Measurements from ENCODE around the gene PNPLA2. TPM values are rescaled to one million over a fixed set of nuclear protein-coding genes. Genes with fewer than 3 reads are reported as not detected.

The PNPLA2 gene
- total RNA-seq, 1 experiment from 2014 or later: 93.6 TPM

DNA sequence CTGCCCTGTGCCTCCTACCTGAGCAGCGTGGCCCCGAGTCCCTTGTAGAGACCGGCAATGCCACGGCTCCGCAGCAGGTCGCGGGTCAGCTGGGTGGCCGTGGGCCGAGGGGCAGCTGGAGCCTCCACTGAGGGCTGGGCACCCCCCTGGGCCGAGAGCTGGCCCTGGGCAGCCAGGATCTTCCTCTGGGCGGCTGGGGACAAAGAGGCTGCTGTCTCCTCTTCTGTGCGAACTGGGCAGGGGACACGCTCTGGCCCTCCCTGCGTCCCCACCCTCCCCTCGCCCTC, 26.2 kb upstream of the PNPLA2 start:
- Mint-ChIP-seq H3K27ac (ENCODE audit: unreplicated experiment) (no peak overlapping the region), H3K4me1 (ENCODE audit: low read depth, unreplicated experiment) (no peaks in the 10 kb centered on the region), H3K27me3 (ENCODE audit: insufficient read depth, unreplicated experiment) (no peaks in the 10 kb centered on the region), H3K4me3 (ENCODE audit: unreplicated experiment) (no peak overlapping the region), H3K9me3 (ENCODE audit: unreplicated experiment) (no peaks in the 10 kb centered on the region), H3K36me3 (ENCODE audit: insufficient read depth, unreplicated experiment) (peaks cover 15% of the 10 kb centered on the region)
- ChIA-PET CTCF (no interaction called here), POLR2A (no interaction called here)
- TF ChIP-seq CTCF (IDR thresholded peaks at IDR 0.05; ENCODE audit: insufficient read depth in 1 of 2, low read depth in 1 of 2, low read length in 1 of 2, severe bottlenecking in 1 of 2, unreplicated experiment in 1 of 2): no peak
- no TSS peak for BruUV-seq (replicated peaks)
- Histone ChIP-seq H3K9me3 (no peaks in the 10 kb centered on the region), H3K27me3 (replicated peaks; ENCODE audit: control insufficient read depth, insufficient read depth, low read length) (no peaks in the 10 kb centered on the region), H3K36me3 (ENCODE audit: control insufficient read depth, insufficient read depth, low read length) (no peaks in the 10 kb centered on the region), H3K4me1 (peaks cover 9% of the 10 kb centered on the region), H3K4me3 (ENCODE audit: low read depth, low read length) (no peak overlapping the region)
- intact Hi-C loops (cut with micrococcal nuclease; ENCODE audit: unreplicated experiment): no loop called here
- DNase-seq: no peak

DNA sequence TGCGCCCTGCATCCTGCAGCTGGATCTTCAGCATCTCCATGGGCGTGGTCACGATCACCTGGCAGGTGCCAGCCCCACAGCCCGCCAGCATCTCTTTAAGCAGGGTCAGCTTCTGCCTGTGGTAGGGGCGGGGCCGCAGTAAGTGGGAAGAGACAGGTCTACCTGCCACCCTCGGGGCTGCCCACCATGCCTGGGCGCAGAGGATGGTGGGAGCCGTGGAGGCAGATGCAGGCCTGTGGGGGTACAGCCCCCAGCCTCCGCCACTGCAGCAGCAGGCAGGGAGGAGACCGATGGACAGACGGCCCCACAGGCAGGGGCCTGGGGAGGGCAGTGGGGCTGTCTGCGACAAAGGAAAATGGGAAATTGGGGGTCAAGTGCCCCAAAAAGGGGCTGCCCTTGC, 25.8 kb upstream of the PNPLA2 start:
- intact Hi-C loops (cut with micrococcal nuclease; ENCODE audit: unreplicated experiment): no loop called here
- H3K4me3 Mint-ChIP-seq (ENCODE audit: unreplicated experiment): no peak overlapping the region

DNA sequence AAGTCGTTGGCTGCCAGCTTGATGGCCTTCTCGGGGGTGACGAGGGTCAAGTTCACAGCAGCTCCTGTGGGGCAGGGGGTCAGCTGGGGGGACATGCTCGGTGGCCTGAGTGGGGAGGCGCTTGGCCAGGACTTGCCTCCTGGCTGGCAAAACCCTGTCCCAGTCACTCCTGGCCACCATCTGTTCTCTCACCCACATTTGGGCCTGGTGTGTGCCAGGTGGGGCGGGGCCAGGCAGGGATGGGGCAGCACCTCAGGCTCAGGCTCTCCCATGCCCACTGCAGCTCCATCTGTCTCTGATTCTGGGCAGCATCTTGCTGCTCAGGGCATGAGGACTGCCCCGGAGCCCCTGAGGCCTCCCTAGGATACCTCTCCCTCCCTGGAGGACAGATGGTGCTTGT, 25.2 kb upstream of the PNPLA2 start:
- H3K4me3 ChIP-seq (ENCODE audit: low read depth, low read length): no peak overlapping the region
- Mint-ChIP-seq H3K27me3 (ENCODE audit: insufficient read depth, unreplicated experiment) (no peaks in the 10 kb centered on the region), H3K36me3 (ENCODE audit: insufficient read depth, unreplicated experiment) (peaks cover 17% of the 10 kb centered on the region), H3K4me1 (ENCODE audit: low read depth, unreplicated experiment) (no peaks in the 10 kb centered on the region), H3K4me3 (ENCODE audit: unreplicated experiment) (no peak overlapping the region), H3K27ac (ENCODE audit: unreplicated experiment) (no peak overlapping the region), H3K9me3 (ENCODE audit: unreplicated experiment) (no peaks in the 10 kb centered on the region)
- peaks cover 9% of the 10 kb centered on the region for H3K4me1 ChIP-seq
- no peak for TF ChIP-seq CTCF (IDR thresholded peaks at IDR 0.05; ENCODE audit: insufficient read depth in 1 of 2, low read depth in 1 of 2, low read length in 1 of 2, severe bottlenecking in 1 of 2, unreplicated experiment in 1 of 2)
- intact Hi-C loops (cut with micrococcal nuclease; ENCODE audit: unreplicated experiment): no loop called here
- no peak for DNase-seq
- ChIA-PET POLR2A (interaction anchor here (0.5 to 1.5 kb wide), 2 partner anchors 15 to 26 kb away, joined by 5 to 8 read pairs; partner anchors contain the start of gene PNPLA2), CTCF (no interaction called here)
- no peaks in the 10 kb centered on the region for H3K27me3 ChIP-seq (replicated peaks; ENCODE audit: control insufficient read depth, insufficient read depth, low read length)
- no peaks in the 10 kb centered on the region for H3K36me3 ChIP-seq (ENCODE audit: control insufficient read depth, insufficient read depth, low read length)
- BruUV-seq (replicated peaks): no TSS peak
- H3K9me3 ChIP-seq: no peaks in the 10 kb centered on the region

More for the DNA sequence above, 25.8 kb upstream of the PNPLA2 start:
- Mint-ChIP-seq H3K36me3 (ENCODE audit: insufficient read depth, unreplicated experiment) (peaks cover 17% of the 10 kb centered on the region), H3K27me3 (ENCODE audit: insufficient read depth, unreplicated experiment) (no peaks in the 10 kb centered on the region), H3K27ac (ENCODE audit: unreplicated experiment) (no peak overlapping the region), H3K9me3 (ENCODE audit: unreplicated experiment) (no peaks in the 10 kb centered on the region), H3K4me1 (ENCODE audit: low read depth, unreplicated experiment) (no peaks in the 10 kb centered on the region)
- Histone ChIP-seq H3K9me3 (no peaks in the 10 kb centered on the region), H3K36me3 (ENCODE audit: control insufficient read depth, insufficient read depth, low read length) (no peaks in the 10 kb centered on the region), H3K4me1 (peaks cover 9% of the 10 kb centered on the region), H3K27me3 (replicated peaks; ENCODE audit: control insufficient read depth, insufficient read depth, low read length) (no peaks in the 10 kb centered on the region), H3K4me3 (ENCODE audit: low read depth, low read length) (no peak overlapping the region)
- POLR2A ChIA-PET: interaction anchor here (1.5 kb wide), 1 partner anchor 26 kb away, joined by 5 read pairs; the partner anchor contains the start of gene PNPLA2
- no peak for TF ChIP-seq CTCF (IDR thresholded peaks at IDR 0.05; ENCODE audit: insufficient read depth in 1 of 2, low read depth in 1 of 2, low read length in 1 of 2, severe bottlenecking in 1 of 2, unreplicated experiment in 1 of 2)
- BruUV-seq (replicated peaks): no TSS peak
- CTCF ChIA-PET: no interaction called here
- no peak for DNase-seq
